GM23338 (cell line): Measurements from ENCODE around the gene EML3. TPM values are rescaled to one million over a fixed set of nuclear protein-coding genes. Genes with fewer than 3 reads are reported as not detected.

ENCODE experiments used
- ATAC-seq: fragments of 200-7000 bp; cut with Tn5 transposase; 3 replicates; pipeline ENCODE4 v1.9.1; 2020
- DNase-seq: peaks from one replicate; pipeline ENCODE4 v3.0.0-alpha.2; 2015; ENCODE audit warnings: low spot score
- H2AFZ ChIP-seq: fragments of 200-600 bp; sonication (generic); 2 replicates; pipeline ENCODE4 v1.8.0; 2016; ENCODE audit warnings: antibody characterized with exemption, mild to moderate bottlenecking, moderate library complexity
- H3F3A ChIP-seq: fragments of 200-600 bp; sonication (generic); replicated peaks from 2 replicates; pipeline ENCODE4 v1.8.0; 2017; ENCODE audit warnings: antibody characterized with exemption, mixed run types, low read depth
- H3K27ac ChIP-seq: fragments of 200-600 bp; sonication (generic); 2 replicates; pipeline ENCODE4 v1.6.1; 2016; ENCODE audit warnings: low read depth
- H3K27me3 ChIP-seq: fragments of 200-600 bp; sonication (generic); 2 replicates; pipeline ENCODE4 v1.8.0; 2016; ENCODE audit warnings: mild to moderate bottlenecking, mixed run types, moderate library complexity; ENCODE audit not compliant: insufficient read depth
- H3K36me3 ChIP-seq: fragments of 200-600 bp; sonication (generic); 2 replicates; pipeline ENCODE4 v1.8.0; 2016; ENCODE audit warnings: mild to moderate bottlenecking; ENCODE audit not compliant: insufficient read depth
- H3K4me1 ChIP-seq: fragments of 200-600 bp; sonication (generic); 2 replicates; pipeline ENCODE4 v1.8.0; 2016; ENCODE audit warnings: mild to moderate bottlenecking, moderate library complexity; ENCODE audit not compliant: insufficient read depth
- H3K4me2 ChIP-seq: fragments of 200-600 bp; sonication (generic); 2 replicates; pipeline ENCODE4 v1.7.1; 2017; ENCODE audit warnings: mixed run types
- H3K4me3 ChIP-seq: fragments of 200-600 bp; sonication (generic); 2 replicates; pipeline ENCODE4 v1.6.1; 2016; ENCODE audit warnings: mixed run types
- H3K79me2 ChIP-seq: fragments of 200-600 bp; sonication (generic); replicated peaks from 2 replicates; pipeline ENCODE4 v1.8.0; 2017; ENCODE audit warnings: mild to moderate bottlenecking; ENCODE audit not compliant: insufficient read depth
- H3K9me2 ChIP-seq: fragments of 200-600 bp; sonication (generic); 2 replicates; pipeline ENCODE4 v1.8.0; 2017; ENCODE audit not compliant: insufficient read depth
- H4K20me1 ChIP-seq: fragments of 200-600 bp; sonication (generic); replicated peaks from 2 replicates; pipeline ENCODE4 v1.8.0; 2017; ENCODE audit warnings: mild to moderate bottlenecking; ENCODE audit not compliant: insufficient read depth
- H3K27ac Mint-ChIP-seq: 2 replicates; pipeline ENCODE4 v1.8.0; 2020; ENCODE audit warnings: inconsistent platforms, mild to moderate bottlenecking, moderate library complexity, mixed read lengths
- H3K27me3 Mint-ChIP-seq: 3 replicates; pipeline ENCODE4 v1.8.0; 2022; ENCODE audit warnings: low read depth, mild to moderate bottlenecking, moderate library complexity, mixed read lengths, inconsistent platforms; ENCODE audit not compliant: insufficient read depth, poor library complexity
- H3K36me3 Mint-ChIP-seq: 3 replicates; pipeline ENCODE4 v1.8.0; 2021; ENCODE audit warnings: low read depth, mild to moderate bottlenecking, inconsistent platforms, moderate library complexity, mixed read lengths
- H3K4me1 Mint-ChIP-seq: 3 replicates; pipeline ENCODE4 v1.8.0; 2020; ENCODE audit warnings: mild to moderate bottlenecking, inconsistent platforms, mixed read lengths
- H3K4me3 Mint-ChIP-seq: 3 replicates; pipeline ENCODE4 v1.8.0; 2021; ENCODE audit warnings: moderate library complexity, mild to moderate bottlenecking, inconsistent platforms, mixed read lengths
- H3K9me3 Mint-ChIP-seq: 3 replicates; pipeline ENCODE4 v1.8.0; 2020; ENCODE audit warnings: moderate library complexity, mild to moderate bottlenecking, inconsistent platforms, mixed read lengths
- CREB1 ChIP-seq: fragments of 250-450 bp; sonication (Bioruptor Pico); IDR thresholded peaks from 2 replicates; pipeline ENCODE4 v1.5.0; 2020; ENCODE audit warnings: low read depth, mild to moderate bottlenecking, moderate library complexity
- EZH2 ChIP-seq: fragments of 200-600 bp; sonication (generic); IDR thresholded peaks from one replicate; pipeline ENCODE4 v1.8.0; 2017; ENCODE audit warnings: antibody characterized with exemption, mild to moderate bottlenecking, low read depth; ENCODE audit not compliant: unreplicated experiment
- EZH2phosphoT487 ChIP-seq: fragments of 200-600 bp; sonication (generic); IDR thresholded peaks from one replicate; pipeline ENCODE4 v1.8.1; 2018; ENCODE audit warnings: antibody characterized with exemption; ENCODE audit not compliant: unreplicated experiment
- JUNB ChIP-seq: IDR thresholded peaks from one replicate; pipeline ENCODE4 v1.6.1; 2016; ENCODE audit warnings: antibody characterized with exemption; ENCODE audit not compliant: unreplicated experiment
- NANOG ChIP-seq: IDR thresholded peaks from 2 replicates; pipeline ENCODE4 v1.6.1; 2016; ENCODE audit warnings: antibody characterized with exemption, borderline replicate concordance
- POLR2AphosphoS5 ChIP-seq: IDR thresholded peaks from 2 replicates; pipeline ENCODE4 v1.6.1; 2016; ENCODE audit warnings: antibody characterized with exemption, low read depth
- STAT1 ChIP-seq: IDR thresholded peaks from one replicate; pipeline ENCODE4 v1.6.1; 2016; ENCODE audit warnings: antibody characterized with exemption; ENCODE audit not compliant: unreplicated experiment
- ZNF114 ChIP-seq: fragments of 250-450 bp; sonication (Bioruptor Pico); IDR thresholded peaks from 2 replicates; pipeline ENCODE4 v1.5.0; 2020; ENCODE audit warnings: mild to moderate bottlenecking, moderate library complexity
- ZNF331 ChIP-seq: fragments of 250-450 bp; sonication (Bioruptor Pico); IDR thresholded peaks from 2 replicates; pipeline ENCODE4 v1.5.0; 2020; ENCODE audit warnings: low read depth, mild to moderate bottlenecking, moderate library complexity
- polyA plus RNA-seq: library from polyadenylated mRNA; unstranded; fragments of >200 nt; fragmentation: Nextera tagmentation; extraction: Ambion mirVana; gene quantifications from 2 replicates; pipeline ENCODE4 v1.2.1, GENCODE V29; 2016
- total RNA-seq: library from RNA; depleted of rRNA; stranded (reverse); fragments of >200 nt; shearing (Covaris generic); gene quantifications from 2 replicates; pipeline ENCODE4 v1.2.3, GENCODE V29; 2014
- TF ChIP-seq, protein P1 (sequence below): IDR thresholded peaks from 2 replicates; pipeline ENCODE4 v1.6.1; 2016; ENCODE audit warnings: antibody characterized with exemption
- TF ChIP-seq, protein P2 (sequence below): IDR thresholded peaks from one replicate; pipeline ENCODE4 v1.6.1; 2018; ENCODE audit warnings: antibody characterized with exemption; ENCODE audit not compliant: unreplicated experiment
- TF ChIP-seq, protein P3 (sequence below): fragments of 250-450 bp; sonication (Bioruptor Pico); IDR thresholded peaks from 2 replicates; pipeline ENCODE4 v1.5.0; 2020; ENCODE audit warnings: mild to moderate bottlenecking, moderate library complexity
- TF ChIP-seq, protein P4 (sequence below), 2 experiments: fragments of 200-600 bp in 1 of 2; sonication (generic) in 1 of 2; conservative IDR thresholded peaks; 2 replicates each; pipeline versions ENCODE4 v1.5.1 to v1.6.1; 2016 to 2017; ENCODE audit warnings: antibody characterized with exemption in 2 of 2, low read depth in 2 of 2, mild to moderate bottlenecking in 2 of 2, moderate library complexity in 1 of 2

Gene EML3
- total and polyA plus RNA-seq, 2 experiments from 2014 or later = 15.4 to 17.1 TPM

DNA sequence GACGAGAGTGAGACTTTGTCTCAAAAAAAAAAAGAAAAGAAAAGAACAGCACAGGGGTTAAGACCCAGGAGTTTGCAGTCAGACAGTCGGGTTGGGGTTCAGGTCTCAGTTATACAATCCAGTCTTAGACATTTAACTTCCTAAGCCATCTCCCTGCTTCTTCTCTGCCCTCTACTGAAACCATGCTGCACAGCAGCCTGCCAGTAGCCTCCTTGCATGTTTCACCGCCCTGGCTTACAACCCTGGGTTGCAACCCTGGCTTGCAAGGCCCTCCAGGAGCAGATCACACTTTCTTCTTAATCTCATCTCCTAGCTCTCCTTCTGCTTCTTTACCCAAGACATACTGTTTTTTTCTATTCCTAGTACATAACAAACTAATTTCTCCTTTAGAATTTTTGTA is 15.1 kb upstream of the EML3 start:
- peaks cover 3% of the 10 kb centered on the region; the same call in 1 of the 2 replicates for H4K20me1 ChIP-seq
- no peaks in the 10 kb centered on the region for H3K9me3 Mint-ChIP-seq
- peaks cover 9% of the 10 kb centered on the region for H3K27me3 Mint-ChIP-seq
- no peak overlapping the region for H3K27ac Mint-ChIP-seq
- no peak overlapping the region for H3K4me2 ChIP-seq
- no peak overlapping the region for H3K4me3 ChIP-seq
- H3K4me3 Mint-ChIP-seq = no peak overlapping the region
- H3K4me1 Mint-ChIP-seq = no peaks in the 10 kb centered on the region
- H2AFZ ChIP-seq = no peak overlapping the region
- H3K36me3 Mint-ChIP-seq = peaks cover 80% of the 10 kb centered on the region
- H3K4me1 ChIP-seq = no peaks in the 10 kb centered on the region
- H3F3A ChIP-seq = peaks cover 20% of the 10 kb centered on the region
- no peak for DNase-seq
- TF ChIP-seq, protein P1, sequence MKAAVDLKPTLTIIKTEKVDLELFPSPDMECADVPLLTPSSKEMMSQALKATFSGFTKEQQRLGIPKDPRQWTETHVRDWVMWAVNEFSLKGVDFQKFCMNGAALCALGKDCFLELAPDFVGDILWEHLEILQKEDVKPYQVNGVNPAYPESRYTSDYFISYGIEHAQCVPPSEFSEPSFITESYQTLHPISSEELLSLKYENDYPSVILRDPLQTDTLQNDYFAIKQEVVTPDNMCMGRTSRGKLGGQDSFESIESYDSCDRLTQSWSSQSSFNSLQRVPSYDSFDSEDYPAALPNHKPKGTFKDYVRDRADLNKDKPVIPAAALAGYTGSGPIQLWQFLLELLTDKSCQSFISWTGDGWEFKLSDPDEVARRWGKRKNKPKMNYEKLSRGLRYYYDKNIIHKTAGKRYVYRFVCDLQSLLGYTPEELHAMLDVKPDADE = no peak
- TF ChIP-seq ZNF114 (no peak), CREB1 (CRISPR knock-in tag) (no peak), EZH2 (no peak), EZH2phosphoT487 (no peak), POLR2AphosphoS5 (no peak), STAT1 (no peak), NANOG (no peak), JUNB (no peak), ZNF331 (no peak)
- TF ChIP-seq, protein P2, sequence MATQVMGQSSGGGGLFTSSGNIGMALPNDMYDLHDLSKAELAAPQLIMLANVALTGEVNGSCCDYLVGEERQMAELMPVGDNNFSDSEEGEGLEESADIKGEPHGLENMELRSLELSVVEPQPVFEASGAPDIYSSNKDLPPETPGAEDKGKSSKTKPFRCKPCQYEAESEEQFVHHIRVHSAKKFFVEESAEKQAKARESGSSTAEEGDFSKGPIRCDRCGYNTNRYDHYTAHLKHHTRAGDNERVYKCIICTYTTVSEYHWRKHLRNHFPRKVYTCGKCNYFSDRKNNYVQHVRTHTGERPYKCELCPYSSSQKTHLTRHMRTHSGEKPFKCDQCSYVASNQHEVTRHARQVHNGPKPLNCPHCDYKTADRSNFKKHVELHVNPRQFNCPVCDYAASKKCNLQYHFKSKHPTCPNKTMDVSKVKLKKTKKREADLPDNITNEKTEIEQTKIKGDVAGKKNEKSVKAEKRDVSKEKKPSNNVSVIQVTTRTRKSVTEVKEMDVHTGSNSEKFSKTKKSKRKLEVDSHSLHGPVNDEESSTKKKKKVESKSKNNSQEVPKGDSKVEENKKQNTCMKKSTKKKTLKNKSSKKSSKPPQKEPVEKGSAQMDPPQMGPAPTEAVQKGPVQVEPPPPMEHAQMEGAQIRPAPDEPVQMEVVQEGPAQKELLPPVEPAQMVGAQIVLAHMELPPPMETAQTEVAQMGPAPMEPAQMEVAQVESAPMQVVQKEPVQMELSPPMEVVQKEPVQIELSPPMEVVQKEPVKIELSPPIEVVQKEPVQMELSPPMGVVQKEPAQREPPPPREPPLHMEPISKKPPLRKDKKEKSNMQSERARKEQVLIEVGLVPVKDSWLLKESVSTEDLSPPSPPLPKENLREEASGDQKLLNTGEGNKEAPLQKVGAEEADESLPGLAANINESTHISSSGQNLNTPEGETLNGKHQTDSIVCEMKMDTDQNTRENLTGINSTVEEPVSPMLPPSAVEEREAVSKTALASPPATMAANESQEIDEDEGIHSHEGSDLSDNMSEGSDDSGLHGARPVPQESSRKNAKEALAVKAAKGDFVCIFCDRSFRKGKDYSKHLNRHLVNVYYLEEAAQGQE = no peak
- TF ChIP-seq, protein P3, sequence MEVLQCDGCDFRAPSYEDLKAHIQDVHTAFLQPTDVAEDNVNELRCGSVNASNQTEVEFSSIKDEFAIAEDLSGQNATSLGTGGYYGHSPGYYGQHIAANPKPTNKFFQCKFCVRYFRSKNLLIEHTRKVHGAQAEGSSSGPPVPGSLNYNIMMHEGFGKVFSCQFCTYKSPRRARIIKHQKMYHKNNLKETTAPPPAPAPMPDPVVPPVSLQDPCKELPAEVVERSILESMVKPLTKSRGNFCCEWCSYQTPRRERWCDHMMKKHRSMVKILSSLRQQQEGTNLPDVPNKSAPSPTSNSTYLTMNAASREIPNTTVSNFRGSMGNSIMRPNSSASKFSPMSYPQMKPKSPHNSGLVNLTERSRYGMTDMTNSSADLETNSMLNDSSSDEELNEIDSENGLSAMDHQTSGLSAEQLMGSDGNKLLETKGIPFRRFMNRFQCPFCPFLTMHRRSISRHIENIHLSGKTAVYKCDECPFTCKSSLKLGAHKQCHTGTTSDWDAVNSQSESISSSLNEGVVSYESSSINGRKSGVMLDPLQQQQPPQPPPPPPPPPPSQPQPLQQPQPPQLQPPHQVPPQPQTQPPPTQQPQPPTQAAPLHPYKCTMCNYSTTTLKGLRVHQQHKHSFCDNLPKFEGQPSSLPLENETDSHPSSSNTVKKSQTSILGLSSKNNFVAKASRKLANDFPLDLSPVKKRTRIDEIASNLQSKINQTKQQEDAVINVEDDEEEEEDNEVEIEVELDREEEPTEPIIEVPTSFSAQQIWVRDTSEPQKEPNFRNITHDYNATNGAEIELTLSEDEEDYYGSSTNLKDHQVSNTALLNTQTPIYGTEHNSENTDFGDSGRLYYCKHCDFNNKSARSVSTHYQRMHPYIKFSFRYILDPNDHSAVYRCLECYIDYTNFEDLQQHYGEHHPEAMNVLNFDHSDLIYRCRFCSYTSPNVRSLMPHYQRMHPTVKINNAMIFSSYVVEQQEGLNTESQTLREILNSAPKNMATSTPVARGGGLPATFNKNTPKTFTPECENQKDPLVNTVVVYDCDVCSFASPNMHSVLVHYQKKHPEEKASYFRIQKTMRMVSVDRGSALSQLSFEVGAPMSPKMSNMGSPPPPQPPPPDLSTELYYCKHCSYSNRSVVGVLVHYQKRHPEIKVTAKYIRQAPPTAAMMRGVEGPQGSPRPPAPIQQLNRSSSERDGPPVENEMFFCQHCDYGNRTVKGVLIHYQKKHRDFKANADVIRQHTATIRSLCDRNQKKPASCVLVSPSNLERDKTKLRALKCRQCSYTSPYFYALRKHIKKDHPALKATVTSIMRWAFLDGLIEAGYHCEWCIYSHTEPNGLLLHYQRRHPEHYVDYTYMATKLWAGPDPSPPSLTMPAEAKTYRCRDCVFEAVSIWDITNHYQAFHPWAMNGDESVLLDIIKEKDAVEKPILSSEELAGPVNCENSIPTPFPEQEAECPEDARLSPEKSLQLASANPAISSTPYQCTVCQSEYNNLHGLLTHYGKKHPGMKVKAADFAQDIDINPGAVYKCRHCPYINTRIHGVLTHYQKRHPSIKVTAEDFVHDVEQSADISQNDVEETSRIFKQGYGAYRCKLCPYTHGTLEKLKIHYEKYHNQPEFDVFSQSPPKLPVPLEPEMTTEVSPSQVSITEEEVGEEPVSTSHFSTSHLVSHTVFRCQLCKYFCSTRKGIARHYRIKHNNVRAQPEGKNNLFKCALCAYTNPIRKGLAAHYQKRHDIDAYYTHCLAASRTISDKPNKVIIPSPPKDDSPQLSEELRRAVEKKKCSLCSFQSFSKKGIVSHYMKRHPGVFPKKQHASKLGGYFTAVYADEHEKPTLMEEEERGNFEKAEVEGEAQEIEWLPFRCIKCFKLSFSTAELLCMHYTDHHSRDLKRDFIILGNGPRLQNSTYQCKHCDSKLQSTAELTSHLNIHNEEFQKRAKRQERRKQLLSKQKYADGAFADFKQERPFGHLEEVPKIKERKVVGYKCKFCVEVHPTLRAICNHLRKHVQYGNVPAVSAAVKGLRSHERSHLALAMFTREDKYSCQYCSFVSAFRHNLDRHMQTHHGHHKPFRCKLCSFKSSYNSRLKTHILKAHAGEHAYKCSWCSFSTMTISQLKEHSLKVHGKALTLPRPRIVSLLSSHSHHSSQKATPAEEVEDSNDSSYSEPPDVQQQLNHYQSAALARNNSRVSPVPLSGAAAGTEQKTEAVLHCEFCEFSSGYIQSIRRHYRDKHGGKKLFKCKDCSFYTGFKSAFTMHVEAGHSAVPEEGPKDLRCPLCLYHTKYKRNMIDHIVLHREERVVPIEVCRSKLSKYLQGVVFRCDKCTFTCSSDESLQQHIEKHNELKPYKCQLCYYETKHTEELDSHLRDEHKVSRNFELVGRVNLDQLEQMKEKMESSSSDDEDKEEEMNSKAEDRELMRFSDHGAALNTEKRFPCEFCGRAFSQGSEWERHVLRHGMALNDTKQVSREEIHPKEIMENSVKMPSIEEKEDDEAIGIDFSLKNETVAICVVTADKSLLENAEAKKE = no peak
- TF ChIP-seq, protein P4, sequence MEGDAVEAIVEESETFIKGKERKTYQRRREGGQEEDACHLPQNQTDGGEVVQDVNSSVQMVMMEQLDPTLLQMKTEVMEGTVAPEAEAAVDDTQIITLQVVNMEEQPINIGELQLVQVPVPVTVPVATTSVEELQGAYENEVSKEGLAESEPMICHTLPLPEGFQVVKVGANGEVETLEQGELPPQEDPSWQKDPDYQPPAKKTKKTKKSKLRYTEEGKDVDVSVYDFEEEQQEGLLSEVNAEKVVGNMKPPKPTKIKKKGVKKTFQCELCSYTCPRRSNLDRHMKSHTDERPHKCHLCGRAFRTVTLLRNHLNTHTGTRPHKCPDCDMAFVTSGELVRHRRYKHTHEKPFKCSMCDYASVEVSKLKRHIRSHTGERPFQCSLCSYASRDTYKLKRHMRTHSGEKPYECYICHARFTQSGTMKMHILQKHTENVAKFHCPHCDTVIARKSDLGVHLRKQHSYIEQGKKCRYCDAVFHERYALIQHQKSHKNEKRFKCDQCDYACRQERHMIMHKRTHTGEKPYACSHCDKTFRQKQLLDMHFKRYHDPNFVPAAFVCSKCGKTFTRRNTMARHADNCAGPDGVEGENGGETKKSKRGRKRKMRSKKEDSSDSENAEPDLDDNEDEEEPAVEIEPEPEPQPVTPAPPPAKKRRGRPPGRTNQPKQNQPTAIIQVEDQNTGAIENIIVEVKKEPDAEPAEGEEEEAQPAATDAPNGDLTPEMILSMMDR (conservative IDR thresholded peaks at IDR 0.05; ENCODE audit: low read depth in 2 of 2) = no peak
- H3K36me3 ChIP-seq = peaks cover 48% of the 10 kb centered on the region
- H3K79me2 ChIP-seq = no peaks in the 10 kb centered on the region
- no peaks in the 10 kb centered on the region for H3K27me3 ChIP-seq
- H3K27ac ChIP-seq = no peak overlapping the region
- H3K9me2 ChIP-seq = no peaks in the 10 kb centered on the region
- ATAC-seq = peak; percentile 34; the same call in 2 of the 3 replicates
